NCI-H1105 (cell line): Measurements from ENCODE around the gene BSX.

Experiments used
- DNase-seq: peaks from one replicate; lab custom pipeline; 2025; lab: John Stamatoyannopoulos, UW

Gene BSX

GRCh38 chr11:122981388-122982264, at the start of gene BSX:
TSS of gene BSX (minus strand) at chr11:122981834. CDS start at chr11:122981671, 163 bp downstream.
- no peak for DNase-seq

- no peak for DNase-seq
Observed at GRCh38 chr11:123030517-123030916, 48.9 kb upstream of the BSX start.

- DNase-seq, result peak; percentile 70
Observed at GRCh38 chr11:123020968-123021367, 39.3 kb upstream of the BSX start.

DNA sequence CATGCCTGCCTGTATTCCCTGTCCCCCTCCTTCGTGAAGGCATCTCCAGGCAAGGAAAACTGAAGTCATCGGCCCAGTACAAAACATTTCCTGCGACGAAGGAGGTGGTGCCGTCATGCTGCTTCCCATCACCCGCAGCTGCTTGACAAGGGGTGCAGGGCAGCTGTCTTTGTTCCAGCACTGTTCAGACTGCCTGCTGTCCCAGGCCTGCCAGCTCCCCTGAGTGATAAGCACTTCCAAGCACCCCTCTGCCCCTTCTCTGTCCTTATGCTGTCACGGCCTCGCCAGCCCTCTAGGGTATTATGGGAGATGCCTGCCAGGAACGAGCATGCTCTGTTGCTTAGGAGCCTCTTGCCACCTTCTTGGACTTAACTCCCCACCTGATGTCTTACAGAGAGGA, 37.1 kb upstream of the BSX start:
- no peak for DNase-seq

GRCh38 chr11:123011510-123011909, 29.9 kb upstream of the BSX start:
- no peak for DNase-seq

DNA sequence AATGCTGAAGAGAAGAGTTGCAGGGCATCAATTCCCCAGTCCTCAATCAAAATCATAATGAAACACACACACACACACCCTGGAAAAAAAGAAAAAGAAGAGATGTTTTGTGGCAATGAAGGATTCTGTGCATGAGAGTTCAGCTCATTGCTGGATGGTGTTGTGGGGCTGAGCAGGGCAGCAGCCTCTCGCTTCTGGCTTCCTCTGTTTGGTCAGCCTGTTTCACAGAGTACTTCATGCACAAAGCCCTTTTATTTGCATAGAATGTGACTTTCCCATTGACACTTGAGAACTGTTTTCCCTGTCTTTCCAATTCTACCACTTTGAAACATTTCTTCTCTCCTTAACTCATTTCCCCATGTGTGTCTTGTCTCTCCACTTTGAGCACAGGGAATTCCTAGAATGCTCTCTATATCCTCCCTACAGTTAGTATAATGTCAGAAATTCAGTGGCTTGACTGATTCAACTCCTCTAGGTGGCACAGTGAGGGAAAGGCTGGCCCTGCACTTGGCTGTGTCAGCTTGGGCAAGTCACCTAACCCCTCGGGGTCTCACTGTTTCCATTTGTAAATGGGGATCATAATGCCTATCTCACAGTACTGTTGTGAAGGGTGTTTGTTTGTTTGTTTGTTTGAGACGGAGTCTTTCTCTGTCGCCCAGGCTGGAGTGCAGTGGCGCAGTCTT, 25.4 kb upstream of the BSX start:
- no peak for DNase-seq

DNA sequence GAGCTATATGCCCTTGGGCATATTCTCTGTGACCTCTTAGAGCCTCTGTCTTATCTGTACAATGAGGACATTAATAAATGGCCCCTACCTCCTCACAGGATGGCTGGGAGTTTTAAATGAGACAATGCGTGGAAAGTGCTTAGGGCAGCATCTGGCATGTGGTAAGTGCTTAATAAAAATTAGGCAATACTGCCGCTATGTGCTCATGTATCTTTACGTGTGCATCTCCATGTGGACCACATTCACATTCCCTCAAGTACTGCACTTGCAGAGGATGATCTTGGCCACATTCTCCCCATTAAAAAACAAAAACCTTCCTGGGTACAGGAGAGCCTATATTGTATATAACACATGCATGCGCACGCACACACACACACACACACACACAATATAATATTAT, 19.1 kb upstream of the BSX start:
- no peak for DNase-seq

- DNase-seq, result no peak
Observed at GRCh38 chr11:122998727-122999366, 17.2 kb upstream of the BSX start.

- no peak for DNase-seq
Observed at GRCh38 chr11:122995526-122995925, 13.9 kb upstream of the BSX start.

DNA sequence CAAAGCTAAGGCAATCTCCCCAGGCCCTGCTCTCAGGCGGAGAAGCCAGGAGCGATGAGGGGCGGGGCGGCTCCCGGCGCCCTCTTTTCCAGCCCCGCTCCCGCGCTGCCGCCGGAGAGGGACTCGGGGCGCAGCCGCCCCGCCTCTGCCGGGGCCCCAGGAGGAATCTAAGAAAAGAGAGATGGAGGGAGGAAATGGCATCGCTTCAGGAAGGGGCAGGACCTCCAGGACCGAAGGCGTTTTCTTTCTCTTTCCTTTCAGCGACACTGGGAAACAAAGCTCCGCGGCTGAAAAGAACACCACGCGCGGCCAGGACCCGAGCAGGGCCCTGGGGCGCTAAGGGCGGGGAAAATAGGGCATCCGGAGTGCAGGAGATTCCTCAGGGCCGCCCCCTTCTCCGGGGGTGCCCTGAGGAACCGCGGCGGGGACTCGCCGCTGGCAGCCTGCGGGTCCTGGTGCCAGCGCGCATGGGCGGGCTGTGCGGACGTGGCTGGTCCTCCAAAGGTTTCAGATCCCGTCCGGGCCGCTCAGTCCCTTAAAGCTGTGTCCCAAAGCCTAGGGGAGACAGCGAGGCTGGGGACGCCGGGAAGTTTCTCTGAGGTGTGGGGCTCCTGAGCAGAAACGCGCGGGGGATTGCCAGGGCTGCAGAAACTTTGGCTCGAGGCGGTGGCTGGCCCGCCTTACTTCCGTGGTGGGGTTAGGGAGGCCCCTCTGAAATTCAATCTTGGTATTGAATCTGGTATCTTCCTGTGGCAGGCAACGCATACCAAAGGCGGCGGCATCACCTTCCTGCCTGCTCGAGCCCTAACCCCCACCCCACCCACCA, 2.8 kb upstream of the BSX start:
- DNase-seq, result peak; percentile 59

DNA sequence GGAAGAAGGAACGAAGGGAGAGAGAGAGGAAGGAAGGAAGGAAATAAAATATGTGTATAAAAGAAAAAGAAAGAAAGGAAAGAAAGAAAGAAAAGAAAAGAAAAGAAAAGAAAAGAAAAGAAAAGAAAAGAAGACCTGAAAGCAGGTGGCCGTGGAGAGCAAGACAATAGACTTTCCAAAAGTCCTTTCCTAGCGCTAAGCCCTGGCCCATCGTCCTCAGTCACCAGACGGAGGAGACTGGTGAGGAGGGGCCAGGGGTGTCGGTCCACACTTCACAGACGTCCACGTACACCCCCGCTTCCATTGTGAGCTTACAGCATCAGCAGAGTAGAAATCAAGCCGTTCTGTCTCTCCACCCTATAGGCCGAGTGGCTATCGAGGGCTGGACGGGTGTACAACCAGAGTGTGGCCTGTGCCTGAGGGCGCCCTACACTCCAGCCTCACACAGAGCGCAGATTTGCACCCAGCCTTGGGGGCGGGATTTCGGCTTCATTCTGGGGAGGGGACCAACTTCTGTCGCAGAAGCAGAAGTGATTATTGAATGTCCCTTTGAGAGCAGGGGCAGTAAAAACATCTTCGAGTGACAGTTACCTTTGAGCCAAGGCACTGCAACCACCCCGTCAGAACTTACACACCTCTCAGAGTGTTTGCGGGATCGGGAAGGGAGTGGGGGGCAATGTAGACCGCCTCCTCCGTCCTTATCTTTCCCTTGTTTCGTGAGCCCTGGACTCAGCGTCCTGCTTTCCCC, 2.0 kb upstream of the BSX start:
- peak; percentile 11 for DNase-seq

DNA sequence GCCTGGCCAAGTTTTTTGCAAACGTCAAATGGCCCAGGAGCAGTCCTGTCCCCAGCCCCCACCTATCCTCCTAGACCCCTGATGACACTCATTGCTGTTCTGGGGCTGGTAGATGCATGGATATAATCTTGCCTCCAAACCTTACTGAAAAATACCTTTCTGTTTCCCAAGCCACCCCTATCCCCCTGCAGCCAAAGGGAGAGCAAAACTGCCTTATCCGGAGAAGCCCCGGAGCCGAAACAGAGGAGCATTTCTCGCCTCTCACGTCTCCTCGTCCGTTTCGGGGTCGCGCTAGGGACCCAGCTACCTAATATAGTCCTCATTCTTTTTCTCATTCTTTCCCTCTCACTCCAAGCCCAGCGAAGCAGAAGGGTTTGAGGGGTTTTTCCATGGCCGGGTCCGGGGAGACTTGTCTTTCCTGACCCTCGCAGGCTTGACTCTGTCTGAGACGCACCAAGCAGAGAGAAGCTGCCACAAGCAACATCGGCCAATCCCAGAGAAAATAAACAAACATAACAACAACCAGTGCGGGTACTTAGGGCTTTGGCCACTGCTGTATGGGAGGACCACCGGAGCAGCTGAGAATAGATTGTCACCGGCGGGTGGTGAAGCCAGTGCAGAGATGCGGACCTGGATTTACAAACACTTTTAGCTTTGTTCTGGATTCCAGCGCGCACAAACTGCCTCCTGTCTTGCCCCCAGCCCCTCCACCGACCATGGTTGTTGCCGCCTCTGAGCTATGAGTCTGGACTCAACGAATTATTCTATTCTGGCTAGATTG, 1.6 kb downstream of the BSX start:
- no peak for DNase-seq

- no peak for DNase-seq
Observed at GRCh38 chr11:122979103-122979814, 2.4 kb downstream of the BSX start.

GRCh38 chr11:122978299-122978620, 3.4 kb downstream of the BSX start:
- DNase-seq, result no peak

- DNase-seq, result no peak
Observed at GRCh38 chr11:122977470-122978298, 4.0 kb downstream of the BSX start.

DNA sequence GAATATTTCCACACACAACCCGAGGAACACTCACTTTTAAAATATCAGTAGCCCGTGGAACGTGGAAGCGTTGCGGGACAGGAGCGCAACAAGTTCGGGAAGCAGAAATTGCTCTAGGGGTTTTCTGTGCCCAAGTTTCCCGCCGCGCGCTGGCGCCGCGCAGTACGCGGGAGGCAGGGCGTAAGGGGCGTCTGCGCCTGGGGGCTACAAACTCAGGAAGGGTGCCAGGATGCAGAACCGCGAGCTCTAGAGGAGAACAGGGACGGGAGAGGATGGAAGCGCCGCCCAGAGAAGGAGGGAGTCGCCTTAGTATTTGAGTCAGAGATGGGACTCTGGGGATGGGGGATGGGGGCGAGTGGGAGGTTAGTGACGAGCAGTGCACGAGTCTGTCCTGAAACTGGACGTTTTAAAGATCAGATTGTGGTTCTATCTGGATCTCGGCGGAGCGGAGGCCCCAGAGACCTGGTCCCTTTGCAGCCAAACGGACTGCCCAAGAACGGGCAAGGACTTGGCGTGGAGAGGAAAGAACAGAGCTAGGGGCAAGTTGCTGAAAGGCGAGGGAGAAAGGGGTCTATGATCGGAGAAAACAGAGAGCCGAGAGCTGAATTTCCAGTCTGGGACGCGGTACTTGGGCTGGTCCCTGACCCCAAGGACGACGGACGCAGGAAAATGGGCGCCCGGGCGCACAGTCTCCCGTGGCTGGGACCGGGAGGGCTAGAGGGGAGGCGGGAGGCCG, 4.7 kb downstream of the BSX start:
- no peak for DNase-seq

- no peak for DNase-seq
Observed at GRCh38 chr11:122976061-122976733, 5.4 kb downstream of the BSX start.

DNA sequence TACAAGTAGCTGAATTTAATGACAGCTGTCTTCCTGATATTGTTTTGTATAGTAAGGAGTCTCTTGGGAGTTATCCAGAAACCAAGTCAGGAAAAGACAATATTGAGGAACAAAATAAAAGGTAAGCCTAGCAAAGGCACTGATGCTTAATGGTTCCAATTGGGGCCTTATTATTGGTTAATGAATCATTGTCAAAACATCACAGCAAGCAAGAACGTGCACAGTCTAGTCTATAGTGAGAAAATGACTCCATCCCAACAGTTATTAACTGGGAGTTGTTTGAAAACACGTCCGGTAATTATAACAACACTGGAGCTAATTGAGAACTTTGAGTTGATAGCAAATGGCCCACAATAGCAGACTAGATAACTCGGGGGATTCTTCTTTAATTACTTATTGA, 17.7 kb downstream of the BSX start:
- DNase-seq, result peak; percentile 77
